Measurements from ENCODE around the gene PLSCR2.
"Not testable (repeated sequence)": the region's sequence is repeated elsewhere in the genome, so short reads cannot be mapped to it uniquely, and the experiment has no call there.

Gene PLSCR2

GRCh38 chr3:146485297-146485696 lies 15.9 kb upstream of the PLSCR2 start:
- DNase-seq (ENCODE audit: low spot score) = no peak

DNA sequence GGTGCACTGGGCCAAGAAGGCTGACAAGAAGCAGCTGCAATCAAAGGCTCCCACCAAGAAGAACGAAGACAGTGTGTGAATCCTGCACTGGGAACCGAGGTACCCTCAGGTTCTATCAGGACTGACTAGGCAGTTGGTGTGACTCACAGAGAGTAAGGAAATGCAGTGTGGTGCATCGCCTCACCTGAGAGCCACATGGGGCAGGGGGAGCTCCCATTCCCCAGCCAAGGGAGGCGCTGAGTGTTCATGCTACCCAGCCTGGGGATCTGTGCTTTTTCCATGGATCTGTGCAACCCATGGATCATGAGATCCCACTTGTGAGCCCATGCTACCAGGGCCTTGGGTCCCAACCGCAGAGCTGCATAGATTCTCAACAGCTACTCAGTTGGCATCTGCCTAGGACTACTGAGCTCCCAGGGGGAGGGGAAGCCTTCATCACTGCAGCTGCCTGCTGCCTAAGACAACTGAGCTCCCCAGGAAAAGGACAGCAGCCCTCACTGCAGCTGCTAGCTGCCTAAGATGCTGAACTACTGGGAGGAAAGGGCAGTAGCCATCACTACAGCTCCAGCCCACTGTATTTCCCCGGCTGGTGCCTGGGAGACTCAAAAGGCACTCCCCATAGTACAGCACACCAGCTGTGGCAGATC lies 6.9 kb upstream of the PLSCR2 start:
- no peak for DNase-seq (ENCODE audit: low spot score)

- DNase-seq (ENCODE audit: low spot score) = not testable (repeated sequence)
Measured at GRCh38 chr3:146474976-146475375, 5.6 kb upstream of the PLSCR2 start.

DNA sequence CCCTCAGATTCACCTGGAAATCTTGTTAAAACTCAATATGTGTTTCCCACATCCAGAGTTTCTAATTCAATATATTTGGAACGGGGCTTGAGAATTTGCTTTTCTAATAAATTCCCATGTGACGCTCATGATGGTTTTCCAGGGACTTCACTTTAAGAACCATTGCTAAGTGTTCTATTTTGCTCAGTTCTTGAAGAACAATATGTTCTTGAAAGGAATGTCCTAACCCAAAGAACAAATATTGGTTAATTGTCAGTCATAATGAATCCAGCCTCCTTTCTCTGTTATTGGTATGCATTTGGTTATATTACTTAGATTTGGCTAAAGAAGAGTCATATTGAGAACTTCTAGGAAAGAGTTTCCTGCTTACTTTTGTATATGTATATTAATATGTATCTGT lies 4.4 kb upstream of the PLSCR2 start:
- no peak for DNase-seq (ENCODE audit: low spot score)

DNA sequence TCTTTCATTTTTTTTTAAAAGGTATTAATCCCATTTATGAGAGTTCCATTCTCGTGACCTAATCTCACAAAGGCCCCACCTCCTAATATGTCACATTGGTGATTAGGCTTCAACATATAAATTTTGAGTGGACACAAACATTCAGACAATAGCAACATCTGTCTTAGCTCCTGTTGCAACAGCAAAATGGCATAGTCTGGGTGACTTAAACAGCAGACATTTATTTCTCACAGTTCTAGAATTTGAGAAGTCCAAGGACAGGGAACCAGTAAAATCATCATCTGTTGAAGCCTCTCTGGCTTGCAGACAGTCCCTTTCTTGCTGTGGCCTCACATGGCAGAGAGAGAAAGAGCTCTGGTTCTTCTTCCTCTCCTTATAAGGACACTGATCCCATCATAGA lies 3.2 kb upstream of the PLSCR2 start:
- no peak for DNase-seq (ENCODE audit: low spot score)

DNA sequence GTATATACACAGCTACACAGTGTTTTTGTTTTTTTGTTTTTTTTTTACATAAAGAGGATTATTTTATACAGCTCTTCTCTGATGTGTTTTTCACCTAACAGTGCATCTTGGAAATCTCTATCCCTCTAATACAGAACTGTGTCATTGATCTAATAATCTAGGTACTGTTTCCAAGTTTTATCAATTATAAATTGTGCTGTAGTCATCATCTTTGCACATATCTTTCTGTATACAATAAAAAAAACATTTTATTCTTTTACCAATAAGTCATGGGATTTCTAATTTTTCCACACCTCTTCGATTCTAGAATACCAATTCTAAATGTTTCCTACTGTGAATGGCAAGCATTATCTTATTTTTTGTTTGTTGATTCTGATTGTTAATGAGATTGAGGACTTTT lies 1.7 kb upstream of the PLSCR2 start:
- no peak for DNase-seq (ENCODE audit: low spot score)

GRCh38 chr3:146470425-146470990 lies 1.1 kb upstream of the PLSCR2 start:
- no peak for DNase-seq (ENCODE audit: low spot score)

GRCh38 chr3:146468671-146469149 lies 651 bp downstream of the PLSCR2 start:
- DNase-seq (ENCODE audit: low spot score) = no peak

GRCh38 chr3:146468234-146468633 lies 1.1 kb downstream of the PLSCR2 start:
- no peak for DNase-seq (ENCODE audit: low spot score)

DNA sequence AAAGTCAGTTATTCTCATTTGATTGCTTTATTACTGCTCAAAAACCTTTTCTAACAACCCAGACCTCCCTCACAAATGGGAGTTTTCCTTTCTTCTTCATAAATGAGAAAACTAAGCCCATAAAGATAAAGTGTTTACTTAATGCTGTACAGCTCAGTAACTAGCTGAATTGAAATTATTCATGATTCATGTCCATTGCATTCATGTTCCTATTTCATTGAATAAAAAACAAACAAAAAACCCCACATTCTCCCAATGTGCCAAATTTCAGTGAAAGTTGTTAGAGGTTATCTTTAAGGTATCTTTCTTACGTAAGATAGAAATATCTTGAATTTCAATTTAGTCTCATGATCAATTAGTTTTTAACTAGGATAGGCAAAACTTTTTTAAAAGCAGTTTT lies 2.8 kb downstream of the PLSCR2 start:
- DNase-seq (ENCODE audit: low spot score) = no peak

- no peak for DNase-seq (ENCODE audit: low spot score)
Measured at GRCh38 chr3:146465693-146466465, 3.5 kb downstream of the PLSCR2 start.

- DNase-seq (ENCODE audit: low spot score) = no peak
Measured at GRCh38 chr3:146464783-146465182, 4.6 kb downstream of the PLSCR2 start.

DNA sequence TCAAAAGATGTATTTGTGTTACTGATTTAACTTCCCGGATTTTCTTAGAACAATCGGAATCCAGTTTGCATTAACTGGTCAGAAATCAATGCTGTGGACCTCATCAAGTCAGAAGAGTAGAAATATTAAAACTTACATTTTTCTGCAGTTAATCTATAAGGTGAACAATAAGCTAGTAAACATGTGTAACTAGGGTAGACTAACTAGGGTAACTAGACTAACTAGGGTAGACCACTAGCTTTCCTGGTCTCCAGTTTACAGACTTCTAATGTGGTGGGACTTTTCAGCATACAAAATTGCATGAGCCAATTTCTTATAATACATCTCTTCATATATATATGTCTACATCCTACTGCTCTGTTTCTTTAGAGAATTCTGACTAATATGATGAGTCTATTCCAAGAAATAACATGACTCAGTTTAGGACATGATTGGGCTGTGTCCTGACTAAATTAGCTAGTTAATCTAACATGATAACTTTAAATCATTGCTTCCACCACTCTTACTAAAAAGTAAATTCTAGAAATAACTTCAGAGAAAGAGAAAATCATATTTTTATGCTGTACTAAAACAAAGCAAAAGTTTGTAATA lies 5.3 kb downstream of the PLSCR2 start:
- no peak for DNase-seq (ENCODE audit: low spot score)

GRCh38 chr3:146454796-146455195 lies 14.6 kb downstream of the PLSCR2 start:
- DNase-seq (ENCODE audit: low spot score) = no peak

DNA sequence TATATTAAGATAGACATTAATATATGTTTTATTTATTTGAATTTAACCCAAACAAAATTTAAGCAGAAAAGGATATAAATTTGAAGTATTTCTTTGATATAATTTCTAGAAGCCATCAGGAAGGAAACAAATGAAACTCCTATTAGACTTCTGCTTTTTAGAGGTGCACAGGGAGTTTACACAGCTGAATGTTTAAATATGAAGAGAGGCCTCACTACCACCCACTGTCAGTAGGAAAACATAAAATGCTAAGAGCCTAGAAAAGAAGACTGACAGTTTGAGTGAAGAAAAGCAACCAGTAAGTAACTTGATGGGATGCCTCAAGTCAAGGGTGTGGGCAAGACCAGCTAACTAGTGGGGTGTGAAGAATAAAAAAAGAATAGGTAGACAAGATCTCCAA lies 19.7 kb downstream of the PLSCR2 start:
- no peak for DNase-seq (ENCODE audit: low spot score)

GRCh38 chr3:146449076-146449475 lies 20.3 kb downstream of the PLSCR2 start:
- no peak for DNase-seq (ENCODE audit: low spot score)

DNA sequence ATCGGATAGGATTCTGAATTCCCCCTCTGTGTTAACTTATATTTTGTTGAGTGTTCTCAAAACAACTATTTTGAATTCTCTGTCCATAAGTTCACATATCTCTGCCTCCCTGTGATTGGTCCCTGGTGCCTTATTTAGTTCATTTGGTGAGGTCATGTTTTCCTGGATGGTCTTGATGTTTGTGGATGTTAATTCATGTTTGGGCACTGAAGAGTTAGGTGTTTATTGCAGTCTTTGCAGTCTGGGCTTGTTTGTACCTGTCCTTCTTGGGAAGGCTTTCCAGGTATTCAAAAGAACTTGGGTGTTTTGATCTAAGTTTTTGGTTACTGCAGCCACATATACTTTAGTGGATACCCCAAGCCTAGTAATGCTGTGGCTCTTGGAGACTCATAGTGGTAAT lies 23.3 kb downstream of the PLSCR2 start:
- DNase-seq (ENCODE audit: low spot score) = no peak

DNA sequence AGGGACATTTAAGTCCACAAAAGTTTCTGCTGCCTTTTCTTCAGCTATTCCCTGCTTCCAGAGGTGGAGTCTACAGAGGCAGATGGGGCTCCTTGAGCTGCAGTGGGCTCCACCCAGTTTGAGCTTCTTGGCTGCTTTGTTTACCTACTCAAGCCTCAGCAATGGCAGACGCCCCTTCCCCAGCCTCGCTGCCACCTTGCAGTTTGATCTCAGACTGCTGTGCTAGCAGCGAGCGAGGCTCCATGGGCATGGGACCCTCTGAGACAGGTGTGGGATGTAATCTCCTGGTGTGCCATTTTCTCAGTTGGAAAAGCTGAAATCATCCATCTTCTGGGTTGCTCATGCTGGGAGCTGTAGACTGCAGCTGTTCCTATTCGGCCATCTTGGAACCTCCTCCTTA lies 29.1 kb downstream of the PLSCR2 start:
- not testable (repeated sequence) for DNase-seq (ENCODE audit: low spot score)

DNA sequence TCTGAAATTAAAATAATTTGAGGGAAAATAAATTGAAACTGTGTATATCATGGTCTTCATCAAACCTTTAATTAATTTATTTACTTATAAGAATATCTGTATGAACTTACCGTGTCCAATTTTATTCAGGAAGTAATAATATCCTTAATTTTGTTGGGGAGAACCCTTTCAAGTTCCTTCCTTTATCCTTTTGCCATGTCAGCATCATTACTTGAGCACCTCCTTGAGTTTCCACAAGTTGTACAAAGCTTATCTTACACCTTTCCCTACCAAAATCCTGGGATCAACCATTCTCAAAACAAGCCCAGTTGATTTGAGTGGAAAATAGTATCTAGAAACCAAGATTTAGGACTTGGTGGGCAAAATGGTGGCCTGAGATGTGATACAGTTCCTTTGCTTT lies 37.3 kb downstream of the PLSCR2 start:
- no peak for DNase-seq (ENCODE audit: low spot score)

DNA sequence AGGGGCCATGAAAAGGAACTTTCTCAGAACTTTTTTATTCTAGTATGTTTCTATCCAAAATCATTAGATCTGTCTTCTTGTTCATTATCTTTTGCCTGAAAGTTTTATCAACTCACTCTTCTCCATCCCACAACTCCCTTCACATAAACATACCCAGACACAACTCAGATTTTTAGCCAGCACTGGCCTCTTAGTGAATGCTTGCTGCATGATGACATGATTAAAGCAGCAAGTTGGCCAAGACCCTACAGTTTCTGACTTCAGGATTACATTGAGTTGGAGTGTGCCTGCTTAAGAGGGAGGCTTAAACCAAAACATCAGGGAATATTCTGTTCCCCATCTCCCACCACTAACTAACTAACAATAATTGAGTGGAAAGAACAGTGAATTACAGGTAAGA lies 38.1 kb downstream of the PLSCR2 start:
- no peak for DNase-seq (ENCODE audit: low spot score)

GRCh38 chr3:146425341-146425740 lies 44.0 kb downstream of the PLSCR2 start:
- no peak for DNase-seq (ENCODE audit: low spot score)

GRCh38 chr3:146421819-146422759 lies 47.3 kb downstream of the PLSCR2 start:
- no peak for DNase-seq (ENCODE audit: low spot score)

Measured in putamen (tissue), 1 donor.